Activated CD4-positive, alpha-beta T cell treated with anti-CD3 and anti-CD28 coated beads, Interleukin-2, amount 50 U/mL, for 48 hours (primary cell): ENCODE results near the gene ELAVL4.

ENCODE experiments used
- DNase-seq, 2 experiments: peaks; one replicate each; pipeline ENCODE4 v3.0.0-alpha.2; 2020

Gene ELAVL4

DNA sequence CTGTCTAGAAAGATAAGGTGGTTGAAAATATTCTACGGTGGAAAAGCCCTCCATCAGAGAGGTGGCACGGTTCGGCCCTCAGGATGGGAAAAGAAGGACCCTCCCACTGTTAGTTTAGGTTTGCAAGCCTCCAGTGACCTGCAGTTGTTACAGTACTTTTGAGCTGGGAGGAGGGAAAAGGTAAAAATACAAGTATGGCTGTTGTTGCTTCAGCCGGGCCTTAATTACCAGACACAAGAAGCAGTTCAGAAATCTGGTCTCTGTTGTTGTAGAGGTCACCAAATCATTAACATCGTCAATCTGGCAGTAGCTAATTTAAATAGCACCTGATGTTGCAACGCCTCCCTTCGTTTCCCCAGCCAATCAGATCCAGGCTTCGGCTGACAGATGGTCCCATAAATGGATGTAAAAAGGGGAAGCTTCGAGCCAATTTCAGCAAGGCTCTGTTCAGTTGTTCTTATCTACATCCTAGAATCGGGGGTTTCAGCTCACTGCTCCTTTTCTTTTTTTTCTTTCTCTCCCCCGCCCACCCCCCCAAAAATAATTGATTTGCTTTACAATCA, at the start of gene ELAVL4:
TSS of gene ELAVL4 (plus strand) at position 424 of the 563 bp plus-strand sequence. CDS start 270 bp downstream, outside the sequence.
- no peak for DNase-seq

DNA sequence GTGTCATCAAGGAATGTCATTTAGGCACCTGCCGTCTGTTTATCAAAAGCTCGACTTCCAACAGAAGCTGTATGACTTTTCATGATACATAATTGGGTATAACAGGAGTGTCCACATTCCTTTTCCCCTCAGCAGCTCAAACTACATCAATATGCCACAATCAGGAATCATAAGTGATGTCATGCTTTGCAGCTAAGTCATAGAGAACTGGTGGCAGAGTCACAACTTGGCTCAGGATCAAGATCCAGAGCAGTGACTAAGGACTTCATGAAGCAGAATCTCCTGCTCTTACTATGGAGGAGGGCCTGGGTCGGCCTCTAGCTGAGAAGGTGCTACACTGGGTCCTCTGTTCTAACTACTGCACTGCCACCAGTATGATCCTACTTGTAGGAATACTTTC, 48.4 kb upstream of the ELAVL4 start:
- DNase-seq = no peak

DNA sequence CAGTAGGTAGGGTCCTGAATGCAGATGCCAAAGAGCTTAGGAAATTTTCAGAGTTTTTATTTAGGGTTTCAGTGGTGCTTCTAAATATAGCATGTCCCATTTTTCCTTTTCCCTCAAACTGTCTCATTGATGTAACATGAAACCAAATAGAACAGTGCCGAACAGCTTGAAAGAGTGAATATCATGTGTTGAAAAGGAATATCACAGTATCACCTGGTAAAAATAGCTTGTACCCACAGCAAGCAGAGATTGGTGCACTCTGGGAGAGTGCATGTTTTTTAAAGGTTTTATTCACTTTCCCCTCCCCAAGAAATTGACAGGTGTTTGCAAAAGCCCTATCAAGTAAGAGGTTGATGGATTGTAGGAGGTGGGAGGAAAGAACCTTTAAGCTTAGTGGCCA, 41.9 kb upstream of the ELAVL4 start:
- DNase-seq = no peak

DNA sequence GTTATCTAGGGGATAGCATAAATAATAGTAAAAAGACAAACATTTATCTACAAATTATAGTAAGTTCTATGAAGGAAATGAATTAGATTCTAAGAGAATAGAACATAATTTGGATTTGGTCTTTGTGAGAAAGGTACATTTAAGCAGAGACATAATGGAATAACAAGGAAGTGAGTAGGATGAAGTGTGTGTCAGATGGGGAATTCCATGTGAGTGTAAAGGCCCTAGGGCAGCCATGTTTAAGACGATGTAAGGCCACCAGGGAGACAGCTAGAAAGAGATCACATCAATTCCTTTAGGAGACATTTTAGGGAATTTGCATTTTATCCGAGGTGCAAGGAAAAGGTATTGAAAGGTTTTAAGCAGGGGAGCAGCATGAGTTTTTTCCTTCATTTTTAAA, 33.8 kb upstream of the ELAVL4 start:
- no peak for DNase-seq

DNA sequence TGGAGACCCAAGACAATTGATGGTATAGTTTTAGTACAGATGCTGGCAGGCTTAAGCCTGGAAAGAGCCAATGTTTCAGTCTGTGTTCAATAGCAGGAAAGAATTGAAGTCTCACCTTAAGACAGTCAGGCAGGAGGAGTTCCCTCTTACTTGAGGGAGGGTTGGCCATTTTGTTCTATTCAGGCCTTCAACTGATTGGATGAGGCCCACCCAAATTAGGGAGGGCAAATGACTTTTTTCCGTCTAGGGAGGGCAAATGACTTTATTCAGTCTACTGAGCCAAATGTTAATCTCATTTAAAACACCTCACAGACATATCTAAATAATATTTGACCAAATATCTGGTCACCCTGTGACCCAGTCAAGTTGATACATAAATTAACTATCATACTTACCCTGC, 31.4 kb upstream of the ELAVL4 start:
- DNase-seq = no peak

DNA sequence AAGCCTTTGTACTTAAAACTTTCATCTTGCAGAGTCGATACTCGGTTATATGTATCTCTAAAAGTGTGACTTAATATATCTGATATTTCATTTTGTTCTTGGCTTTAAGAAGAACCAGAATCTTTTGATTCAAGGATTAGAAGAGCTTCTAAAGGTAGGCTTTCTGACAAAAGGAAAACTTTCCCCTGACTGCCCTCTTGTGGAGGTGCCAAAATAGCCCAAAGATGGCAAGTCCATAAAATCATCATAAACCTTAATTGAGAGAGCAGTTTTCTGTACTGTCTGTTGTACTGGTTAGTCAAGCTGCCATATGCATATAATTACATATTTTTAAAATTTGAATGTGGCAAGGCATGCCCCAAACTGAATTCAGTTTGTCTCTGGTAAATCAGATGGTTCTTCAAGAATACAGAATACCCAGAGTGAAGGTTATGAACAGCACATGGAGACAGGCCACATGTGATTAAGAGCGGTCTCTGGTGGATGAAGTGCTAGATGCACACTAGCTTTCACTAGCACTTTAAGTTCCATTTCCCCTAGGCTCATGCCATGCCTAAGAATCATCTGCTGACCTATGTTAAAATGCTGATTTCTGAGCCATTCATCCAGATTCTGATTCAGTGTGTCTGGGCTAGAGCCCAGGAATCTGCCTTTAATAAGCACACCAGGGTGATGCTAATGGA, 27.7 kb upstream of the ELAVL4 start:
- DNase-seq = no peak

DNA sequence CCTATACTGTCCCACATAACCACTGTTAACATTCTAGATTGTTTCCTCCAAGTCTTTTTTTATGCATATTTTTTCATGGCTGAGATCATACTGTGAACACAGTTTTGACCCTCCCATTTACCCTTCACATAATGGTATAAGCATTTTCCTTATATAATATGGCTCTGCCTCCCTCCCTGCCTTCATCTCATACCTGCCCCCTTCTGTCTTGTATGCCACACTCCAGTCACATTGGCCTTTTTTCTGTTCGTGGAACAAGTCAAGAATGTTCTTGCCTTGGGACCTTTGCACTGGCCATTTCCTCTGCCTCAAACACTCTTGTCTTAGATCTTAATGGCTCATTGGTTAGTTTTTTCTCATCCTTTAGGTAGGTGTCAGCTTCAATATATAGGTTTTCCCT, 24.3 kb upstream of the ELAVL4 start:
- DNase-seq = no peak

DNA sequence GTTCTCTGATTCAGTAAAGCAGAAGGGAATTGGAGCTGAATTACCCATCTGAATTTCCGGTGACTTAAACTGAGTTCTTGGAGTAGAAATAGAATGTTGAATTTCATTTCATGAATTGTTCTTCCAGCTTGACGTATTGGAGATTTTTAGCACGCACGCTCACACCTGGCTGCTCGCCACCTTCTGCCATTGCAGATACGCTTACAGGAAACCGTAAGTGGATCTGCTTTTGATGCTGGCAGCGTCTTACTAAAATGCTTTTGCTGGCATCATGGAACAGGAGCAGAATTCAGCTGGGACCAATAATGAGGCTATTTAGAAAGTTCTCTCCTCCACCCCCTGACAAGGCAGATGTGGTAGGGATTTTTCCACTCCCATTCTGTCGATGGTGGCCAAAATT, 17.7 kb upstream of the ELAVL4 start:
- no peak for DNase-seq

DNA sequence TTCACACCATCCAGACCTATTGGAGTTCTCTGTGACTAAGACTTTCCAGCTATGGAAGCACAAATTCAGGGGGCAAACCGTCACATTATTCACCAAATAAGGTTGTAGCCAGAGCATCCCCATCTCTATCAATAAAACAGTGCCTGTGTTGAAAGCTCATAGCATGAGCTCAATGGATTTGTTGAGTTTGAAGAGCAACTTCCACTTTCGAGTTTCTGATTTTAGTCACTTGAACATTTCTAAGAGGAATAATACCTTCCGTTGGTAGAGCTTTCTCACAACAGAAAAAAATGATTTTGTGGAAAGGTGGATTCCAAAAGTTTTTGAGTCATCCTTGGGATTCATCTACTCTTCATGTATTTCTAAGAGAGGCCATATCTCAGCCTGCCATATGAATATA, 13.0 kb upstream of the ELAVL4 start:
- no peak for DNase-seq

DNA sequence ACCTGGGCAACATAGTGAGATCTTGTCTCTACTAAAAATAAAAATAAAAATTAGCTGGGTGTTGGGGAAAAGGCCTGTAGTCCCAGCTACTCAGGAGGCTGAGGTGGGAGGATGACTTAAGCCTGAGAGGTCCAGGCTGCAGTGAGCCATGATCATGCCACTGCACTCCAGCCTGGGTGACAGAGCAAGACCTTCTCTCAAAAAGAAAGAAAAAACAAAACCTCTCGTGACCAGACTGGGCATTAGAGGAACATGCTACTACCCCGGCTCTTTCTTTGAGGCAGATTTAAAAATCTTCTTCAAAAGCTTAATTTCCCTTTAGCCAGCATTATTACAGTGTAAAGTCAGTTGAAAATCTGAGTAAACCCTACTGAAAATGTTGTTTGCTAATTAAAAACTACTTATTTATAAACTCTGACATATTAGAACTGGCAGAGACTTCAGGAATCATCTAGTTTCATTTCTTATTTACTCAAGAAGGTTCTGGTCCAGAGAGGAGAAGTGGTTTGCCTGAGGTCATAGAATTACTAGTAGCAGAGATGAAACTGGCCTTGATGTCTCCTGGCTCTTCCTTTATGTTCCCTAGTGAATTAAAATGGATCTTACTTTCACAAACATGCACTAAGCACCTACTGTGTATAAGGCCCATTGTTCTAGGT, 11.6 kb upstream of the ELAVL4 start:
- no peak for DNase-seq

DNA sequence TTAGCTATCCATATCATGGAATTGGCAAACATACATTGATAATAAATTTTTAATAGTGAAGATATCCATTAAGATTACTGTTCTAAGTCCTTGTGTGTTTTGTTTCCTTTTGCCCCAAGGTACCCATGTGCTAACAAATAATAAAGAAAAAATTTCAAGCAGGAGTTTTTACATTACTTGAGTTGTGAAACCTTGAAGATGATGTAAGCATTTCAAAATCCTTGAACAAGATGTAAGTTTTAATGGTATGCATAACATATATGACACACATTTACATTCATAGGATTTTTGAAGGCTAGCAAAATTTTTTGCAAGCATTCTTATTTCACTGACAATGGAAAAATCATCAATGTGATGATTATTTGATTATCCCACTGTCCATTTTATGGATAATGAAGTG, 10.9 kb upstream of the ELAVL4 start:
- no peak for DNase-seq

DNA sequence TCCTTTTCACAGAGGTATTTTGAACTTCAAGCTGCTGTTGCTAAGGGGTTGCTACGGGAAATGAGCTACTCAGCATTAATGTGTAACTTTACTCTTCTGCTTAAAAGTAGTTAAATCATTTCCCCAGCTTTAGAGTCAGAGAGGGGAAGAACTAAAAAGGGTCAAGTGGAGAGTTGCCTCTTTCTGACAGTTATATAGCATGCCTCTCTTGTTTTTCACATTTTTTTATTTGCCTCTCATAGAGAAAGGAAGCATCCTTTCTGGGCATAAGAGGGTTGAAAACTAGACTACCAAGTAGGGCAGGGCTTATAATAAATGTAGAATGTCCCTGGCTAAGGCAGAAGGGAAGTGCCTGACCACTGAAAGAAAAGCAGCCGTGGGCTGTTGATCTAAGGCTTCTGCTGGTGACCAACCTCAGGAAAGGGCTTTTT, 10.1 kb upstream of the ELAVL4 start:
- DNase-seq = no peak

DNA sequence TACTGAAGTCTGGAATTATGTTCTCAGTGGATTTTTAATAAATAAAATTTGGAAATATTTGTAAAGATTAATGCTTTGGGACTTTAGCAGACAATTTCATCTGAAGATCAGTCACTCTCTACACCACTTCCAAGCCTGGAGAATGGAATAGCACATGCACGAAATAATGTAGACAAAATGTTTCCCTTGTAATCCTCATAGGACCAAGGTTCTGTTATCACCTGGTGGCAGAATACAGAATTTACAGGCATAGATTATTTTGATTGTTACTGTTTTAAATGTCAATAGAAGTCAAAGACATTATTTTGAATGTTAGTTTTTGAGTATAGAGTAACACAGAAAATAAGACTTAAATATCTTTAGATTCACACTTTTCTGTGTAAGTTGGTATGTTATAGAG, 9.1 kb upstream of the ELAVL4 start:
- no peak for DNase-seq

DNA sequence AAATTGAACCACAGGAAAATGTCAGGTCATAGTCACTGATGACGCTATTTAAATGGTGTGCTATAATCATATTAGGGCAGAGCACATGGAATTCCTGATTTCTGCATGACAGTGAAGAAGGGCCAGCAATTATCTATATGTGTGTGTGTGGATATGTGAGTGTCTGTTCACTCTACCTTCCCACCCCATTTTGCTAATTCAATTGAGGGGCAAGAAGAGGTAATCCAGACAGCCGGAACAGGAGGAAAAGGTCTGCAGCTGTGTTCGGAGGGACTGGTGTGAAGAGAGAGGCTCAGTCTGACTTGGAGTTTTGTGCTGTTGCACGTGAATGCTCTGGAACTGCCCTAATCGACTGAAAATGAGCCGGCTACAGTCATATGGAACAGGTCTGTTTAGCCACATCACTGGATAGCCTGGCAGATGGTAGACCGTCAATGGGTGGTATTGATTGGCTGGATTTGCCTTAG, 5.1 kb upstream of the ELAVL4 start:
- no peak for DNase-seq

DNA sequence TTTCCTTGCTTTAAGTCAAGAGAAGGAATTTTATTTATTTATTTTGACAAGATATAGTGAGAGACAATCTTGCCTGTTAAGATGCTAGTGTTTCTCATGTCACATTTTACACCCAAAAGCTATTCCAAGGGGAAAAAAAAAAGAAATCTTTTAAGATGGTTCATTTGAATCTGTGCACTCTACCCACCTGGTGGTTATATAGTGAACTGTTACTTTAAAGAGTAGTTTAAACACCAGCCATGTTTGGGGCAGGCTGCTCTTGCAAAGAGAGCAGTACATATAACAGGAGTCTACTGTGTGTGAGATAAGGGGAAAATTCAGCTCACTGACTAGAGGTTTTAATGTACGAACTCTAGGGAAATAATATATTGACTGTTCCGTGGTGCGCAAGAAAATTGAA, 3.3 kb upstream of the ELAVL4 start:
- DNase-seq = no peak

DNA sequence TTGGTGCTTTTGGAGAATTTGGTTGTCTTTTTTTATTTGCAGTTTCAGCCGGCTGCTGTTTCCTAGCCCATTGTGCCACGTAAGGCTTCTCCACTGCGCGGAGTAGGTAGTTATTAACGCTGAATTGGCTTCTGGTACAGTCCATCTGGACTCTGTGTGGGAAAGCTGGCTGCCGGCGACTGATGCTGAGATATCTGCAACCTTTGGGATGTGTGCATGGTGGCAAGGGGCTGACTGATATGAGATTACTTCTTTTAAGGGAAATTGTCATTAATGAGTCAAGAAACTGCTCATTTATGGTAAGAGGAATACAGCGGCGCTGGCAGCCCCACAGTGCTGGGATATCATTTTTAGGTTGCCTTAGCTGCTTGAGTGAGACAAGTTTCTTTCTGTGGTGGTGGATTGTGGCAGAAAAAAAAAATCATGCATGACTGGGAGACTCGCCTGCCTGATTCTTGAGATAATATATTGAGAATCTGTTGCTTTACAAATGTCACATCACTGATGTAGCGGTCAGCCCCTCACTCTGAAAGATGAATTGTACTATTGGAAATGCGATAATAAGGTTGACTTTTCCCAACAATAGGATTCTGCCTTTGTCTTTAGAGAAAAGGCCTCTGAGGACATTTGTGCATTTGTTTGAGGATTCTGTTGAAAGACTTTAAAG, 2.5 kb upstream of the ELAVL4 start:
- DNase-seq = no peak

DNA sequence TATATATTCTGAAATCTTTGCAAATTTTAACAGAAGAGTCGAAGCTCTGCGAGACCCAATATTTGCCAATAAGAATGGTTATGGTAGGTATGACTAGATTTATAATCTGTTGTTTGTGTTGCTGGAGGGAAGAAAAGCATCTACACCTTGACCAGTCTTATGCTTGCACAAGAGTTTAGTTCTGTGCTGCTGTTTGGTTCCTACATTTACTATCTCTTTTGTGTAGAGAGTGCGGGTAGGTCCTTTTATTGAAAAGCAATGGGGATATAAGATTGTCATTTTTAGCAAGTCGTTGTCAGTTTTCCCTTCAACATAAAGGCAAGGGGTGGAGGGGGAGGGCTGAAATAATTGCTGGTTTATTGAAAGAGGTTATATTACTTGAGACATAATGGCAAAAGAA, 396 bp downstream of the ELAVL4 start:
- DNase-seq = no peak

DNA sequence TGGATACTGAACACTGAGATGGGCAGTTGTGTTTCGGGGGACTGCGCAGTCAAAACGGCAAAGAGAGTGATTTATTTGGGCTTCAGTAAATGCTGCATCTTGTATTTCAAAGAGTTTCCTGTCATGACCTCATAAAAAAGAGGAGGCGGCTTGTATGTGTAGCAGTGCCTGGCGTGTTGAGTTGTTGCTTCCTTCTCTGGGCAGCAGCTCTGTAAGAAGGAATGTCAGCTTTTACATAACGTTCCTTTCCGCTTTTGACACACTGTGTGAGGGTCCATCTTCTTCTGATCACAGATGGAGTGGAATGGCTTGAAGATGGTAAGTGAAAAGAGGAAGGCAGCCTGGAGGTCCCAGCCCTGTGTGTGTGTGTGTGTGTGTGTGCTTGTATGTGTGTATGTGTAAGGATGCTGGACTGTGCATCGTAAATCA, 941 bp downstream of the ELAVL4 start:
- DNase-seq = no peak

DNA sequence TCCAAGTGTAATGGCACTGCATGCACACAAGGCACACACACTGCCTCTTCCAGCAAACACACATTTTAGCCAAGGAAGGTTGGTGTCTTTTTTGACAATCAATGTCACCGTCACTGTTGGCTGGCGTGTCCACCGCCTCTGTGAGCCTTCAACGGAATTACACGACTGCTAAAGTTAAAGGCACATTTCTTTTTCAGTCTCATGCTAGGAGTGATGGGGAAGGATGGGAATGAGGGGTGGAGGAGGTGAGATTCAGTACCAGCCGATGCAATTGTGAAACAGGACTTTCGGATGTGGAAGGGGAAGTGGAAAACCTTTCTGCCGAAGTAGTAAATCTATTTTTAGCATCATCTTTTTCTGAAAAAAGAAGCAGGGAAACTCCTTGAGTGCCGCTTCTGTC, 1.4 kb downstream of the ELAVL4 start:
- no peak for DNase-seq

DNA sequence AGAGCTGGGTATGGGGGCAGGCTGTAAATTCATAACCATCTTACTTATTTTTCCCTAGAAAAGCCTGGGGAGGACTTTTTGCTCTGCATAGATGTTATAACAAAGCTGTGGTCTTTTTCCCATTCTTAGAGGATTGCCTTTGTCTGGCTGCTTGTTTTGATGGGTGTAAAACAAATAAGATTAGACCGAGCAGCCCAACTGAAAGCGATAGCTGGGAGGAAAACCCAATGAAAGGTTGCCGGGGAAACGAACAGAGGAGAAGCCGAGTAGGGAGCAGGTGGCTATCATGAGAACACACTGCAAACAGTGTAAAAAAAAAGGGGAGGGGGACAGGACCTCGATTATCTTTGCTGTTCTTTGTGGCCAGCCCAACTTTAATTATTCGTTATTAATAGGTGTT, 1.9 kb downstream of the ELAVL4 start:
- DNase-seq = no peak

DNA sequence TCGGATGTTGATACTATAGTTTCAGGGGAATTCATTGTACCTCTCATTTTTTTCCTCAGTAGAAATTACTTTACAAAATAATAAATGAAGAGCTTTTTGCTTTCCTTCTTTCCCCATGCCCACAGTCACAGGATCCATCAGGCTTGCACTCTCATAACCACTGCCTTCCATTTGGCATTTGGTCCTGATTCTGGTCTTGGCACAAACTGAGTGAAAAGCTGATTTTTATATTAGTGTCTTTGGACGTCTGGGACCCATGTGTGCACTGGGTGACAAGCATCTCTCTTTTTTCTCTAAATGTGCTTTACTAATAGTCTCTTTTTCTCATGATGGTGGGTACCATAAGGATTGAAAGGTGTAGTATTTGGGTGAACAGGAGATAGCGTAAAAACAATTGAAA, 2.8 kb downstream of the ELAVL4 start:
- DNase-seq = no peak

DNA sequence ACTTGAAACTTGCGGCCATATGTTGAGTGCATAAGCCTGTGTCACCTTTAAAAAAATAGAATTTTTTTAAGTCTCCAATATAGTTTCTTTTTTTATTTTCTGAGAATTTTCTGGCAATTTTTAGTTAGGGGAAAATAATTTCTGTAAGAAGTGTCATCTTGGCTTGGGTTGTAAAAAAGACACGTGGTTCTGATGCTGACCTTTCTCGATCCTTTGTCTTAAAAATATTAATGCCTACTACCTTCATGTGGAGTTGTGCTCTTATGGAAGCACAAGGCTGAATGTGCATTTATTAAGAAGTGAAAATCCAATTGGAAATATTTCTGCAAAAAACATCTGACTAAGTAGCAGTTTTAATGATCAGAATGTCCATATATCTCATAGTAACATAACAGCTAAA, 3.5 kb downstream of the ELAVL4 start:
- no peak for DNase-seq

DNA sequence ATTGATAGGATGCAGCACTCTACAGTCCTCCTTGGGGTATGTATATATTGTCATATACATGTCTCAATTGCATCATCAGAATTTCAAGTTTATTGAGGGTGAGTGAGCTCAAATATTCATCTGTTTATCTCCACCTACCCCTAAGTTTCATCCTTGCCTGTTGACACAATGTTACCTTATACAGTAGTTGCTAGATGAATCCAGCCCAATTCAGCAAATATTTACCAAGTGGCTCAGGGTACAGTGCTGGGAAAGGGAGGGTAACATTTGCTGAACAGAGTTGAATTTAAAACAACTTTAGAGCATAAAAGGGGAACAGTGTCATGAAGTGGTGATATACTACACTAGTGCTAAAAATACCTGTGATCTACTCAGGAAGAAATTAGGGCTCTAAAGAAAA, 14.4 kb downstream of the ELAVL4 start:
- DNase-seq = no peak
